HG02623 (cell line): ENCODE measurements around the gene TMEM127.
"Not testable (repeated sequence)": the region's sequence is repeated elsewhere in the genome, so short reads cannot be mapped to it uniquely, and the experiment has no call there.

Source experiments
- ATAC-seq: cut with Tn5 transposase; IDR thresholded peaks from one replicate; pipeline ENCODE4 v1.9.1; 2021; ENCODE audit warnings: moderate library complexity; ENCODE audit not compliant: unreplicated experiment

The TMEM127 gene

GRCh38 chr2:96264656-96265348 is 995 bp downstream of the TMEM127 start:
- no peak for ATAC-seq

GRCh38 chr2:96264086-96264485 is 1.7 kb downstream of the TMEM127 start:
- no peak for ATAC-seq

GRCh38 chr2:96262306-96262705 is 3.5 kb downstream of the TMEM127 start:
- no peak for ATAC-seq

- ATAC-seq: no peak
Observed at GRCh38 chr2:96261328-96262003, 4.3 kb downstream of the TMEM127 start.

- no peak for ATAC-seq
Observed at GRCh38 chr2:96260387-96261260, 5.2 kb downstream of the TMEM127 start.

GRCh38 chr2:96259497-96259921 is 6.3 kb downstream of the TMEM127 start:
- ATAC-seq: no peak

GRCh38 chr2:96258166-96259022 is 7.4 kb downstream of the TMEM127 start:
- no peak for ATAC-seq

- not testable (repeated sequence) for ATAC-seq
Observed at GRCh38 chr2:96257744-96258143, 8.1 kb downstream of the TMEM127 start.

- no peak for ATAC-seq
Observed at GRCh38 chr2:96256611-96257113, 9.1 kb downstream of the TMEM127 start.

GRCh38 chr2:96254571-96254970 is 11.2 kb downstream of the TMEM127 start:
- ATAC-seq: no peak

GRCh38 chr2:96253006-96253405 is 12.8 kb downstream of the TMEM127 start:
- no peak for ATAC-seq

GRCh38 chr2:96252526-96252925 is 13.3 kb downstream of the TMEM127 start:
- ATAC-seq: no peak

- no peak for ATAC-seq
Observed at GRCh38 chr2:96251721-96252292, 14.0 kb downstream of the TMEM127 start.

- no peak for ATAC-seq
Observed at GRCh38 chr2:96250188-96250587, 15.6 kb downstream of the TMEM127 start.

- ATAC-seq: no peak
Observed at GRCh38 chr2:96249654-96250053, 16.1 kb downstream of the TMEM127 start.

- no peak for ATAC-seq
Observed at GRCh38 chr2:96248624-96249023, 17.2 kb downstream of the TMEM127 start.

- no peak for ATAC-seq
Observed at GRCh38 chr2:96247896-96248295, 17.9 kb downstream of the TMEM127 start.

- no peak for ATAC-seq
Observed at GRCh38 chr2:96247009-96247408, 18.8 kb downstream of the TMEM127 start.

GRCh38 chr2:96245609-96246390 is 20.0 kb downstream of the TMEM127 start:
- ATAC-seq: no peak
